Fibroblast of skin of scalp (primary cell): Measurements from ENCODE around the gene TENT5A. TPM values are rescaled to one million over a fixed set of nuclear protein-coding genes. Genes with fewer than 3 reads are reported as not detected.
"Not testable (repeated sequence)": the region's sequence is repeated elsewhere in the genome, so short reads cannot be mapped to it uniquely, and the experiment has no call there.

Source experiments
- DNase-seq: peaks from one replicate; pipeline ENCODE4 v3.0.0-alpha.2; 2013
- polyA plus RNA-seq, 2 experiments: library from polyadenylated mRNA; unstranded; fragments of 120-200 nt; gene quantifications; one replicate each; pipeline ENCODE4 v1.2.1, GENCODE V29; 2013; ENCODE audit not compliant: insufficient read length in 2 of 2

TENT5A gene
- polyA plus RNA-seq (2013, experiment 1 of 2; ENCODE audit: insufficient read length), result 21.4 TPM
- 24.7 TPM for polyA plus RNA-seq (2013, experiment 2 of 2; ENCODE audit: insufficient read length)

DNA sequence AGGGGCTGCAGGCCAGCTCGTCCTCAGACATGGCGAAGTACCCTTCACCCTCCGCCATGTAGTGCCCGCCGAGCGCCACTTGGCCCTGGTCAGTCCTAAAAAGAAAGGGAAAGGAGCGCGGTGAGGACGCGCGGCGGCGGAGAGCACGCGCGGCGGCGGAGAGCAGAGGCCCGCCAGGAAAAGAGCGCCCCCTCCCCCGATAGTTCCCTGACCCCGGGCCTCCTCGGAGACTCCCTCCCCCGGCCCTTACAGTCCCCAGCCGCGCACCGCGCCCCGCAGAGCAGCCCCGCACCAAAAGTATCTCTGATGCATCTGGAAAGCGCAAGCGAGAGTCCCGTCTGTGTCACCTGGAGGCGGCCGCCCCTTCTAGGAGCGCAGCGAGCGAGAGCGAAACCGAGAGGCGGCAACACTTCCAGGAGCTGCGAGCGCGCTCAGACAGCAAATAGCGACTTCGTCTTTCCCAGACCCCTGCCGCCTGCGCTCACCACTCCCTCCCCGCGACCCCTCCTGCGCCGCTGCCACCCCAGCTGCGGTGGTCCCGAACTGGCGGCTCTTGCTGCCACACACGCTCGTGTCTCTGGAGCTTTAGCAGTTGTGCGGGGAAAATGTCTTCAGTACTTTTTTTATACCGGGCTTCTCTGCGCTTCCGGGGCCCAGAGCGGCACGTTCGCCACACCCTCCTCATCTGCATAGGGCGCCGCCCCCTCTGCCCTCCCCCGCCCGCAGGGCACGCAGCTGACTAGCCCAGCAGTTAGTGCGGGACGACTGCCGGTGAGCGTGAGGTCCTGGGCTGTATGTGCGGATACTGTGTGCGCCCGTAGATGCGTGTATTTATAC lies at the start of gene TENT5A:
TSS of gene TENT5A (minus strand) at position 598 of the 837 bp plus-strand sequence. CDS start at position 58, 540 bp downstream.
- DNase-seq, result peak; percentile 93

GRCh38 chr6:81801489-81801888 lies 49.0 kb upstream of the TENT5A start:
- no peak for DNase-seq

GRCh38 chr6:81800666-81801065 lies 48.2 kb upstream of the TENT5A start:
- DNase-seq, result no peak

DNA sequence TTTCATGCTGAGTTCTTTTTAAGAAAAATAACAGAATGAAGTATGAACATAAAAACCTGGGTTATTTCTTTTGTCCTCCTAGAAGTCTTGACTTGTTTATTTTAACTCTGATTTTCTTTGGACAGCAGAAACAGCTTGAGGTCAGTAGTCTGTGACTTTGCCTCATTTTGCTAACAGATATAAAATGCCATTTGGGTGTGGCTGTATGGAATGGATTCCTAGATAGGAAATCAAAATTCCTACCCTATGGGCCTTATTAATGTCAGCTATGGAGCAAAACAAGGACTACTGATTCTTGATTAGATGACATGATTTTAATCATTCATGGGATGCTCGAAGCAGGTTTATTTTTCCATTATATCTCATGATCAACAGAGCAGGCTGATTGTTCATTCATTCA lies 46.8 kb upstream of the TENT5A start:
- DNase-seq, result no peak

DNA sequence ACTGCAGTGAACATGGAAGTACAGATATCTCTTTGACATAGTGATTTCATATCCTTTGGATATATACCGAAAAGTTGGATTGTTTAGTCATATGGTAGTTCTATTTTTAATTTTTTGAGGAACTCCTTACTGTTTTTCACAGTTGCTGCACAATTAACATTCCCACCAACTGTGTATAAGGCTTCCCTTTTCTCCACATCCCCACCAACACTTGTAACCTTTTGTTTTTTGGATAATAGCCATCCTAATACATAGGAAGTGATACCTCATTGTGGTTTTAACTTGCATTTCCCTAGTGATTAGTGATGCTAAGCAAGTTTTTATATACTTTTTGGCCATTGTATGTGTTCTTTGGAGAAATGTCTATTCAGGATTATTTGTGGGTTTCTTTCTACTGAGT lies 45.1 kb upstream of the TENT5A start:
- no peak for DNase-seq

DNA sequence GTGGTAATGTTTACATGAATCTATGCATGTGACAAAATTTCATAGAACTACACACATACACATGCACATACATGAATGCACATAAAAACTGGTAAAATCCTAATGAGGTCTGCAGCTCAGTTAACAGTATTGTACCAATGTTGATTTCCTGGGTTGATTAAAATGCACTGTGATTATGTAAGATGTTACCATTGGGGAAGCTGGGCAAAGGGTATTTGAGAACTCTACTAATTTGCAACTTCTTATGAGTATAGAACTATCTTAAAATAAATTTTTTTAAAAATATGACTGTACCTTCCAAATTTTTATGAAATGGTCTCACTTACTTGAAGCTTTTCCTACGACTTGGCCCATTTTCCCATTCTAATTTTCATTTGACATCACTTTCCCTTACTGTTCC lies 43.4 kb upstream of the TENT5A start:
- no peak for DNase-seq

DNA sequence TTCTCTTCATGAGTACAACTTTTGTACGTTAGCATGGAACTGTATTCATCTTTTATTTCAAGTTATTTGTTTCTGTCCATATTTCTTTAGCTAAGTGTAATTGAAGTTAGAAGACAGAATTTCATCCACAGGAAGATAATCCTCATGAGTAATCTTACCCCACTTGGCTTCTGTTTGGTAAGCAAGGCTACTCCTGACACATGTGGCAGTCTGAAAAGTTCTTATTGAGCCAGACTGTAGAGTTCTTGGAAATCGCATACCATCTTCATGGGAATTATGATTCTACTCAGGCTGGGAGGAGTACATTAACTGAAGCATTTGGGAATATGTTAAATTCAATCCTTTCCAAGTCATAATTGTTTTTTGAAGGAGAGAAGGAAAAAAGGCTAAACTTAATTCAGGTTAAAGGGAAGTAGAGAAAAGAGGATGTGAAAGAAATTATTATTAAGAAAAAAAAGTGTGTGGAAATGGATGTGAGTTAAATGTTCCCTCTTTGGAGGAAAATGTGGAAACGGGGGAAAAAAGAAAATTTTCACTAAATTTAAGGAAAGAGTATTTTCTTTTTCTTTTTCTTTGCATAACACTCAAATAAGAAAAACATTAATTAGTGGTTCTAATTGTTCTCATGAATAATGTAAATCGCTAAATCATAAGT lies 41.5 kb upstream of the TENT5A start:
- peak; percentile 48 for DNase-seq

DNA sequence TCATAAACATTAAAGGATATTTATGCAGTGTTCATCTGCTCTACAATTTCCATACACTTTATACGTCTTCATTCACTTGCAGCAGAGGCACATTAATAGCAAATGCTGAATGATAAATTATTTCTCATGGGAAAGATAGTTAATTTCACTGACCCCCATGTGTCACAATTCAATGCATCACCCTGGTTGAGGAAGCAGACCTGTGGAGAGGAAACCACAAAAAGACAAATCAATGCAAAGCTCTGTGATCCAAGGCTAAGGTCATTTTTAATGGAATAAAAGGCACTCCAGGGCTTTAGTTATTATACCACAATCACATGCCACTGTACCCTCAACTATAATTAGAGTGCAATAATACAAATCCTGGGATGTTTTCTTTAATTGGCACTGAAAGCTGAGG lies 40.3 kb upstream of the TENT5A start:
- peak; percentile 25 for DNase-seq

DNA sequence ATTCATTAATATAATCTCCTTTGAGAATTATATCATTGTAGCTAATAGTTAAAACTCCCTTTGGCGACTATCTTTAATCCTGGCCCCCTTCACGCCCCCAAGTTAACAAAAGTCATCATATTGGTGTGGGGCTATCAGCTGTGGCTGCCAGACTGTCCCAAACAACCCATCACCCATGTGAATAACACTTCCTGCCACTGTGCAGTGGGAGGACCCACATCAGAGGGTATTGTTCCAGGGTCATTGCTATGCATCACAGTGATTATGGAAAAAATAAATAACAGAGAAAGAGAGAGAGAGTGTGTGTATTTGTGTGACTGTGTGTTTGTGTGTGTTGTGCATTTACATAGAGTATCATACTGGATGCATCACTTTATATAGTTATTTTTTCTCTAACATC lies 39.3 kb upstream of the TENT5A start:
- no peak for DNase-seq

- no peak for DNase-seq
Measured at GRCh38 chr6:81790034-81790433, 37.6 kb upstream of the TENT5A start.

DNA sequence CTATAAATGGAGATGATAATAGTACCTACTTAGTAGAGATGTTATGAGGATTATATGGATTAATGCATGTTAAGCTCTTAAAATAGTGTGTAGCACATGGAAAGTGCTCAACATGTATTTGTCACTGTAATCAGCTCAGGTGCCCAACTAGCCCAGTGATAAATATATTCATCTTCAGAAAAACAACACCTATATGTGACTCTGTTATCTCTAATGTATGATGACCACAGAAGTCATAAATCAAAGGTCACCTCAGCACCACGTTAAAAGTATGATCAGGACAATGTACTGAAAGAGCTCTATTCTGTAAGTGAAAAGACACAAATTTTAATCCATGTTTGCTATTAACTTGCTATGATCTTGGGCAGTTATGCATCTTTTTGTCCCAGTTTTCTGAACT lies 36.8 kb upstream of the TENT5A start:
- DNase-seq, result no peak

DNA sequence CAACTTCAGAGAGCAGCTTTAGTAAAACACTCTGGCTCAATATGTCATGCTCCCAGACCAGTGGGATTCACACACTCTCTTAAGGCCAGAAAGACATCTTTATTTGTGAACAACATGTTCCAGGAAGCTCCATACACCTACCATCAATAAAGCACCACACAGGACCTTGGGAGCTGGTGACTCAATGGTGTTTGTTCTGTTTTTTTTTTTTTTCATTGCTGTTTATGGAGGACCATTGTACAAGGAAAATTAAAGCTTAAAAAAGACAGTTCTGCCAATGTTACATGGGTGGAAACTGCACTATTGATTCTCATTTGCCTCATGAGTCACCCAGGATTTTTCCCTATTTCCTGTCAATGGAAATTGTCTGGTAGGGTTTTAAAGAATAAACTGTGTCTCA lies 36.3 kb upstream of the TENT5A start:
- DNase-seq, result no peak

GRCh38 chr6:81787313-81788068 lies 35.0 kb upstream of the TENT5A start:
- DNase-seq, result peak; percentile 15

GRCh38 chr6:81786150-81786549 lies 33.7 kb upstream of the TENT5A start:
- DNase-seq, result no peak

DNA sequence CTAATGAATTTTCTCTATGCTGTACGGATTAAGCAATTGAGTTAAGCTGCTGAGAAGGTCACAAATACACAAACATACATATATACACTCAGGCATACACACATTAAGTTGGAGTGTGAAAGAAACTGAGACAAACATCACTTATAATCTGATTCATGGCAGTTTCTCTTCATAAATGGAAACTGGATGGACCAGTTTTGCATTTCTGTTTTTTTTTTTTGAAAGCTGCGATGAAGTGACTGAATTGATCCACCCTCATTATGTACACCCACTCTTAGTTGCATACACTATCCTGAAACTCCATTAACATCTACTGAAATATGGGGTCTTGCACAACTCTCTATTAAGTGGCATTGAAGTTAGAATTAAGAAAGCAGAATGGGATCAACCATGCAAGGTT lies 32.9 kb upstream of the TENT5A start:
- no peak for DNase-seq

DNA sequence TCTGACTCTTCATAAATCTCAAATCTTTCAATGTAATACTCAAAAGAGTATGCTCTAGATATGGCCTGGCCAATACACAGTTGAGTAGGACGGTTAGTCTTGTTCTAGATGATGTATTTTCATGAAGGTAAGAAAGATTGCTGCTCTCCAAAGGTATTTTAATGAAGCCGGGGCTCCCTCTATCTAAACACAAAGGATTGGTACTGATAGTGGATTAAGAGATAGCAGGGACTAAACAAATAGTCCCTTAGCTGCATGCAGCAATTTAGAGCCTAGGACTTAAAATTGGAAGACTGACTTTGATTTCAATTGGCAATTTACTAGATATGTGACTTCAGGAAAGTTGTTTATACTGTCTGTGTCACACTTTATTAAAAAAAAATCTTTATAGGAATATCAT lies 31.4 kb upstream of the TENT5A start:
- no peak for DNase-seq

- DNase-seq, result no peak
Measured at GRCh38 chr6:81781624-81782023, 29.1 kb upstream of the TENT5A start.

- DNase-seq, result no peak
Measured at GRCh38 chr6:81777586-81778268, 25.2 kb upstream of the TENT5A start.

DNA sequence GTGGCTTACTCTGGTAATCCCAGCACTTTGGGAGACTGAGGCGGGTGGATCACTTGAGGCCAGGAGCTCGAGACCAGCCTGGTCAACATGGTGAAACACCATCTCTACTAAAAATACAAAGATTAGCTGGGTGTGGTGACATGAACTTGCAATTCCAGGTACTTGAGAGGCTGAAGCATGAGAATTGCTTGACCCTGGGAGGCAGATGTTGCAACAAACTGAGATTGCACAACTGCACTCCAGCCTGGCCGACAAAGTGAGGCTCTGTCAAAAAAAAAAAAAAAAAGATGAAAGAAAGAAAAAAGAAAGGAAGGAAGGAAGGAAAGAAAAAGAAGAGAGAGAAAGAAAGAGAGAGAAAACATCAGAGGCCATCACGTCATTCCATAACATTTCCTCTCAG lies 23.7 kb upstream of the TENT5A start:
- not testable (repeated sequence) for DNase-seq

DNA sequence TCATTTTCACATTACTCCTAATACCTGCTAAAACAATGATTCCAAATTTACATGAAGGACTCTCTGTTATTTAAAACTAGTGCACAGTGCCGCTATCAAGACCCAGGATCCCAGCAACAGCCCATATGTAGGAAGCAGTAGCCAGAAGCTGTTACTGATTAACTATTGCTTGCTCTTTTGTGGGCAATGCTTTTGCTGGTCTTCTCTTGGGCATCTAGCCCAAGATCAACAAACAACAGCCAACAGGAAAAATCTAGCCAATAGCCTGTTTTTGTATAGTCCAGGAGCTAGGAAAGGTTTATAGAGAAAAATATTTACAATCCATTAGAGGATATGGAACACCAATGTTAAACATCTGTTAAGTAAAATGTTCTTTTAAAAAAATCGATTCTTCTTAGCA lies 22.1 kb upstream of the TENT5A start:
- no peak for DNase-seq

- DNase-seq, result no peak
Measured at GRCh38 chr6:81773887-81774286, 21.4 kb upstream of the TENT5A start.

GRCh38 chr6:81772741-81773140 lies 20.3 kb upstream of the TENT5A start:
- peak; percentile 76 for DNase-seq

DNA sequence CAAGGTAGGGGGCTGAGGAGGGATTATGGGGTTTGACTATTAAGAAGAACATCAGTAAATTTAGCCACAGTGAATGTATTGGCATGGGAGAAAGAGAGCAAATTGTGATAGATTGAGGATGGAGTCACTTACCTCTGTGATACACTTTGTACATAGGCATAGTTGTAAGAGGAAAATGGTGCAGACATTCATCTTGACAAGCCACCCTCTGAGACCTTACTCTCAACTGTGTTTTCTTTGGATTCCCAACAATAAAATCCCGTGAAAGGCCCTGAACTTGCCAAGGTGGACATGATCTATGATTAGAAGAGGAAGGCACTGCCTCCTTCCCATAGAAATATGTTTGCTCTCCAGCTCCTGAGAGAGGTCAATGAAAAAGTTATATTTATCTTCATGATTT lies 18.6 kb upstream of the TENT5A start:
- DNase-seq, result no peak
